ENCODE measurements around the gene DUSP22.

The DUSP22 gene

GRCh38 chr6:278494-278893 is 13.8 kb upstream of the DUSP22 start:
- no peaks in the 10 kb centered on the region for H3K9me2 ChIP-seq (replicated peaks; ENCODE audit: control insufficient read depth, low read length)
- H3K27ac ChIP-seq (ENCODE audit: low read depth, low read length), result no peak overlapping the region
- H3K4me3 ChIP-seq (ENCODE audit: low read length), result no peak overlapping the region
- H3K9me3 ChIP-seq (ENCODE audit: control insufficient read depth, insufficient read depth, low read length), result no peaks in the 10 kb centered on the region
- TF ChIP-seq CTCF (IDR thresholded peaks at IDR 0.05; ENCODE audit: low read depth, low read length, poor library complexity, severe bottlenecking) (no peak), EZH2phosphoT487 (IDR thresholded peaks at IDR 0.05; ENCODE audit: borderline replicate concordance, low read length) (no peak)
- H3F3A ChIP-seq (ENCODE audit: control insufficient read depth, insufficient read depth), result no peaks in the 10 kb centered on the region
- H3K79me2 ChIP-seq (ENCODE audit: control insufficient read depth, low read length), result no peaks in the 10 kb centered on the region
- no peaks in the 10 kb centered on the region for H3K4me1 ChIP-seq (ENCODE audit: control insufficient read depth, low read length)
- peaks cover 4% of the 10 kb centered on the region for H3K27me3 ChIP-seq (ENCODE audit: control insufficient read depth, low read length)
- no peaks in the 10 kb centered on the region for H4K20me1 ChIP-seq (ENCODE audit: control insufficient read depth, insufficient read depth, low read depth, low read length)
- H3K36me3 ChIP-seq (ENCODE audit: control insufficient read depth, low read length), result no peaks in the 10 kb centered on the region
- H3K4me2 ChIP-seq (ENCODE audit: low read length), result no peak overlapping the region

GRCh38 chr6:279341-280029 is 12.8 kb upstream of the DUSP22 start:
- TF ChIP-seq EZH2phosphoT487 (IDR thresholded peaks at IDR 0.05; ENCODE audit: borderline replicate concordance, low read length) (no peak), CTCF (IDR thresholded peaks at IDR 0.05; ENCODE audit: low read depth, low read length, poor library complexity, severe bottlenecking) (no peak)
- peaks cover 4% of the 10 kb centered on the region for H3K27me3 ChIP-seq (ENCODE audit: control insufficient read depth, low read length)
- no peaks in the 10 kb centered on the region for H3K36me3 ChIP-seq (ENCODE audit: control insufficient read depth, low read length)
- no peaks in the 10 kb centered on the region for H3F3A ChIP-seq (ENCODE audit: control insufficient read depth, insufficient read depth)
- H3K9me2 ChIP-seq (replicated peaks; ENCODE audit: control insufficient read depth, low read length), result no peaks in the 10 kb centered on the region
- no peak overlapping the region for H3K27ac ChIP-seq (ENCODE audit: low read depth, low read length)
- H3K4me2 ChIP-seq (ENCODE audit: low read length), result no peak overlapping the region
- no peaks in the 10 kb centered on the region for H3K79me2 ChIP-seq (ENCODE audit: control insufficient read depth, low read length)
- H4K20me1 ChIP-seq (ENCODE audit: control insufficient read depth, insufficient read depth, low read depth, low read length), result no peaks in the 10 kb centered on the region
- H3K9me3 ChIP-seq (ENCODE audit: control insufficient read depth, insufficient read depth, low read length), result no peaks in the 10 kb centered on the region
- H3K4me3 ChIP-seq (ENCODE audit: low read length), result no peak overlapping the region
- H3K4me1 ChIP-seq (ENCODE audit: control insufficient read depth, low read length), result no peaks in the 10 kb centered on the region

- TF ChIP-seq EZH2phosphoT487 (IDR thresholded peaks at IDR 0.05; ENCODE audit: borderline replicate concordance, low read length) (no peak), CTCF (IDR thresholded peaks at IDR 0.05; ENCODE audit: low read depth, low read length, poor library complexity, severe bottlenecking) (no peak)
- no peaks in the 10 kb centered on the region for H3K36me3 ChIP-seq (ENCODE audit: control insufficient read depth, low read length)
- peaks cover 4% of the 10 kb centered on the region for H3K27me3 ChIP-seq (ENCODE audit: control insufficient read depth, low read length)
- H3K9me2 ChIP-seq (replicated peaks; ENCODE audit: control insufficient read depth, low read length), result no peaks in the 10 kb centered on the region
- no peaks in the 10 kb centered on the region for H3K4me1 ChIP-seq (ENCODE audit: control insufficient read depth, low read length)
- no peak overlapping the region for H3K4me3 ChIP-seq (ENCODE audit: low read length)
- no peaks in the 10 kb centered on the region for H3F3A ChIP-seq (ENCODE audit: control insufficient read depth, insufficient read depth)
- no peaks in the 10 kb centered on the region for H4K20me1 ChIP-seq (ENCODE audit: control insufficient read depth, insufficient read depth, low read depth, low read length)
- no peak overlapping the region for H3K27ac ChIP-seq (ENCODE audit: low read depth, low read length)
- H3K79me2 ChIP-seq (ENCODE audit: control insufficient read depth, low read length), result no peaks in the 10 kb centered on the region
- H3K9me3 ChIP-seq (ENCODE audit: control insufficient read depth, insufficient read depth, low read length), result no peaks in the 10 kb centered on the region
- H3K4me2 ChIP-seq (ENCODE audit: low read length), result no peak overlapping the region
These were observed 11.4 kb upstream of the DUSP22 start for GRCh38 chr6:280775-281468.
